ENCODE results near the gene GABRG3.

- no peak for TF ChIP-seq CTCF (tag by site-specific recombination; IDR thresholded peaks at IDR 0.05)
- TF ChIP-seq ZNF791 (tag by site-specific recombination; IDR thresholded peaks at IDR 0.05) = no peak
- TF ChIP-seq PBX3 (CRISPR knock-in tag; IDR thresholded peaks at IDR 0.05) = no peak
These were observed 590.8 kb downstream of the GABRG3 start for GRCh38 chr15:27561816-27562215.
